ENCODE data around the gene MED26. TPM values are rescaled to one million over a fixed set of nuclear protein-coding genes. Genes with fewer than 3 reads are reported as not detected.

MED26 gene
- total RNA-seq, 4 donors from 2014 or later, result 6.6 to 10.0 (median 8.2) TPM

- TF ChIP-seq CTCF (IDR thresholded peaks at IDR 0.05; ENCODE audit: low read depth), result no peak
These were observed 45.3 kb downstream of the MED26 start for GRCh38 chr19:16582486-16583261.

GRCh38 chr19:16581971-16582343 is 46.0 kb downstream of the MED26 start:
- no peak for TF ChIP-seq CTCF (IDR thresholded peaks at IDR 0.05; ENCODE audit: low read depth)

GRCh38 chr19:16581145-16581970 is 46.6 kb downstream of the MED26 start:
- TF ChIP-seq CTCF (IDR thresholded peaks at IDR 0.05; ENCODE audit: low read depth), result no peak

GRCh38 chr19:16579381-16579780 is 48.6 kb downstream of the MED26 start:
- TF ChIP-seq CTCF (IDR thresholded peaks at IDR 0.05; ENCODE audit: low read depth), result no peak

- TF ChIP-seq CTCF (IDR thresholded peaks at IDR 0.05; ENCODE audit: low read depth), result no peak
These were observed 50.4 kb downstream of the MED26 start for GRCh38 chr19:16577531-16577985.

GRCh38 chr19:16576690-16577530 is 51.1 kb downstream of the MED26 start:
- TF ChIP-seq CTCF (IDR thresholded peaks at IDR 0.05; ENCODE audit: low read depth), result no peak
